Parathyroid adenoma (tissue), 2 donors: ENCODE measurements around the gene HDX.
"Not testable (repeated sequence)": the region's sequence is repeated elsewhere in the genome, so short reads cannot be mapped to it uniquely, and the experiment has no call there.

Source experiments
- H2AFZ ChIP-seq: fragments of 300-600 bp; sonication (generic); one replicate; pipeline ENCODE4 v1.7.0; 2017; ENCODE audit warnings: antibody characterized with exemption, mild to moderate bottlenecking
- H3K27ac ChIP-seq: fragments of 300-600 bp; sonication (generic); one replicate; pipeline ENCODE4 v1.7.0; 2017
- H3K27me3 ChIP-seq: fragments of 300-600 bp; sonication (generic); one replicate; pipeline ENCODE4 v1.7.0; 2017; ENCODE audit warnings: low read length; ENCODE audit not compliant: control insufficient read depth, insufficient read depth
- H3K36me3 ChIP-seq: fragments of 300-600 bp; sonication (generic); one replicate; pipeline ENCODE4 v1.7.0; 2017; ENCODE audit warnings: low read length; ENCODE audit not compliant: control insufficient read depth, insufficient read depth
- H3K4me1 ChIP-seq: fragments of 300-600 bp; sonication (generic); one replicate; pipeline ENCODE4 v1.7.0; 2017; ENCODE audit warnings: control low read depth
- H3K4me2 ChIP-seq: fragments of 300-600 bp; sonication (generic); one replicate; pipeline ENCODE4 v1.7.0; 2017; ENCODE audit warnings: low read length
- H3K4me3 ChIP-seq: fragments of 300-600 bp; sonication (generic); one replicate; pipeline ENCODE4 v1.7.0; 2017; ENCODE audit warnings: low read depth, low read length
- H3K79me2 ChIP-seq: fragments of 300-600 bp; sonication (generic); one replicate; pipeline ENCODE4 v1.7.0; 2017; ENCODE audit warnings: control low read depth
- H3K9ac ChIP-seq: fragments of 300-600 bp; sonication (generic); one replicate; pipeline ENCODE4 v1.7.0; 2017; ENCODE audit warnings: mild to moderate bottlenecking
- H3K9me3 ChIP-seq: fragments of 300-600 bp; sonication (generic); one replicate; pipeline ENCODE4 v1.7.0; 2017; ENCODE audit warnings: low read length; ENCODE audit not compliant: control insufficient read depth
- TF ChIP-seq, protein P1 (sequence below): fragments of 300-600 bp; sonication (generic); IDR thresholded peaks from one replicate; pipeline ENCODE4 v1.7.0; 2017; ENCODE audit warnings: antibody characterized with exemption, mild to moderate bottlenecking
- donor health status: primary hyperparathyroidism.

HDX gene

GRCh38 chrX:84320614-84321013, 181.6 kb downstream of the HDX start:
- H3K9me3 ChIP-seq: no peaks in the 10 kb centered on the region
- H3K36me3 ChIP-seq: no peaks in the 10 kb centered on the region
- H3K4me1 ChIP-seq: no peaks in the 10 kb centered on the region
- TF ChIP-seq, protein P1, sequence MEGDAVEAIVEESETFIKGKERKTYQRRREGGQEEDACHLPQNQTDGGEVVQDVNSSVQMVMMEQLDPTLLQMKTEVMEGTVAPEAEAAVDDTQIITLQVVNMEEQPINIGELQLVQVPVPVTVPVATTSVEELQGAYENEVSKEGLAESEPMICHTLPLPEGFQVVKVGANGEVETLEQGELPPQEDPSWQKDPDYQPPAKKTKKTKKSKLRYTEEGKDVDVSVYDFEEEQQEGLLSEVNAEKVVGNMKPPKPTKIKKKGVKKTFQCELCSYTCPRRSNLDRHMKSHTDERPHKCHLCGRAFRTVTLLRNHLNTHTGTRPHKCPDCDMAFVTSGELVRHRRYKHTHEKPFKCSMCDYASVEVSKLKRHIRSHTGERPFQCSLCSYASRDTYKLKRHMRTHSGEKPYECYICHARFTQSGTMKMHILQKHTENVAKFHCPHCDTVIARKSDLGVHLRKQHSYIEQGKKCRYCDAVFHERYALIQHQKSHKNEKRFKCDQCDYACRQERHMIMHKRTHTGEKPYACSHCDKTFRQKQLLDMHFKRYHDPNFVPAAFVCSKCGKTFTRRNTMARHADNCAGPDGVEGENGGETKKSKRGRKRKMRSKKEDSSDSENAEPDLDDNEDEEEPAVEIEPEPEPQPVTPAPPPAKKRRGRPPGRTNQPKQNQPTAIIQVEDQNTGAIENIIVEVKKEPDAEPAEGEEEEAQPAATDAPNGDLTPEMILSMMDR: no peak
- no peak overlapping the region for H3K9ac ChIP-seq
- H3K27me3 ChIP-seq: no peaks in the 10 kb centered on the region
- H3K79me2 ChIP-seq: no peaks in the 10 kb centered on the region
- no peak overlapping the region for H3K27ac ChIP-seq
- no peak overlapping the region for H3K4me2 ChIP-seq
- no peak overlapping the region for H3K4me3 ChIP-seq
- no peak overlapping the region for H2AFZ ChIP-seq

- no peak overlapping the region for H3K4me2 ChIP-seq
- H3K4me3 ChIP-seq: no peak overlapping the region
- H3K27me3 ChIP-seq: no peaks in the 10 kb centered on the region
- H3K9me3 ChIP-seq: no peaks in the 10 kb centered on the region
- TF ChIP-seq, protein P1: no peak
- H3K27ac ChIP-seq: no peak overlapping the region
- no peaks in the 10 kb centered on the region for H3K79me2 ChIP-seq
- no peak overlapping the region for H2AFZ ChIP-seq
- H3K9ac ChIP-seq: no peak overlapping the region
- H3K4me1 ChIP-seq: no peaks in the 10 kb centered on the region
- no peaks in the 10 kb centered on the region for H3K36me3 ChIP-seq
Observed at GRCh38 chrX:84320023-84320422, 182.2 kb downstream of the HDX start.

GRCh38 chrX:84318661-84319060, 183.6 kb downstream of the HDX start:
- Histone ChIP-seq H3K4me2 (no peak overlapping the region), H3K9ac (no peak overlapping the region), H3K36me3 (no peaks in the 10 kb centered on the region), H3K27ac (no peak overlapping the region), H2AFZ (no peak overlapping the region), H3K4me3 (no peak overlapping the region), H3K79me2 (no peaks in the 10 kb centered on the region), H3K9me3 (no peaks in the 10 kb centered on the region), H3K4me1 (no peaks in the 10 kb centered on the region), H3K27me3 (no peaks in the 10 kb centered on the region)
- TF ChIP-seq, protein P1: no peak

DNA sequence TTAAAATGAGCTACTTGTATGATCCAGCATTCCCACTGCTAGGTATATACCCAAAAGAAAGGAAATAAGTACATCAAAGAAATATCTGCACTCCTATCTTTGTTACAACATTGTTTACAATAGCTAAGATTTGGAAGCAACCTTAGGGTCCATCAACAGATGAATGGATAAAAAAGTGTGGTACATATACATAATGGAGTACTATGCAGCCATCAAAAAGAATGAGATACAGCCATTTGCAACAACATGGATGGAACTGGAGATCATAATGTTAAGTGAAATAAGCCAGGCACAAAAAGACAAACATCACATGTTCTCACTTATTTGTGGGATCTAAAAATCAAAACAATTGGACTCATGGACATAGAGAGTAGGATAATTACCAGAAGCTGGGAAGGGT, 186.3 kb downstream of the HDX start:
- H3K4me1 ChIP-seq, H3K9me3 ChIP-seq, H3K36me3 ChIP-seq, H2AFZ ChIP-seq, H3K27me3 ChIP-seq, H3K9ac ChIP-seq, H3K79me2 ChIP-seq, H3K4me3 ChIP-seq, H3K4me2 ChIP-seq, H3K27ac ChIP-seq: not testable (repeated sequence)
